Gastrocnemius medialis (tissue), 4 donors: Measurements from ENCODE around the gene KRTAP6-3. TPM values are rescaled to one million over a fixed set of nuclear protein-coding genes. Genes with fewer than 3 reads are reported as not detected.

Source experiments
- ATAC-seq, 2 donors: fragments of 150-250 bp; one replicate each; pipeline ENCODE4 v1.9.1; 2016
- DNase-seq, 2 donors: peaks; one replicate each; pipeline ENCODE4 v3.0.0-alpha.2; 2019
- H3K27ac ChIP-seq, 4 donors: fragments of 200-600 bp; sonication (generic); 1 replicate in 1 of 4; 2 replicates in 3 of 4; pipeline ENCODE4 v1.5.1; 2016 to 2018; ENCODE audit warnings: mild to moderate bottlenecking in 2 of 4, moderate library complexity in 1 of 4
- H3K27me3 ChIP-seq, 3 donors: fragments of 200-600 bp; sonication (generic) in 2 of 3; 1 replicate in 1 of 3; 2 replicates in 2 of 3; pipeline versions ENCODE4 v1.5.1 to v1.6.0; 2016 to 2019; ENCODE audit warnings: mild to moderate bottlenecking in 1 of 3, moderate library complexity in 1 of 3
- H3K36me3 ChIP-seq, 2 donors: fragments of 200-600 bp; sonication (generic) in 1 of 2; one replicate each; pipeline ENCODE4 v1.5.1; 2017 to 2018
- H3K4me1 ChIP-seq, 2 donors: fragments of 200-600 bp; sonication (generic) in 1 of 2; one replicate each; pipeline ENCODE4 v1.5.1; 2016 to 2017; ENCODE audit warnings: mild to moderate bottlenecking in 2 of 2
- H3K4me3 ChIP-seq, 4 donors: fragments of 200-600 bp; sonication (generic) in 3 of 4; 1 replicate in 1 of 4; 2 replicates in 3 of 4; pipeline ENCODE4 v1.5.1; 2016 to 2019; ENCODE audit warnings: mild to moderate bottlenecking in 2 of 4
- H3K9me3 ChIP-seq, 3 donors: fragments of 200-600 bp; sonication (generic) in 2 of 3; 1 replicate in 1 of 3; 2 replicates in 2 of 3; pipeline ENCODE4 v1.5.1; 2016 to 2019
- CTCF ChIP-seq, 5 experiments: fragments of 450-650 bp in 3 of 5; fragments of 200-600 bp in 2 of 5; sonication (generic) in 2 of 5; IDR thresholded peaks in 4 of 5; conservative IDR thresholded peaks in 1 of 5; 1 replicate in 4 of 5; 2 replicates in 1 of 5; pipeline ENCODE4 v1.5.1; 2016 to 2019; ENCODE audit warnings: antibody characterized with exemption in 5 of 5, mild to moderate bottlenecking in 3 of 5, moderate library complexity in 3 of 5
- POLR2A ChIP-seq, 2 donors: fragments of 450-650 bp; IDR thresholded peaks; one replicate each; pipeline ENCODE4 v1.6.1; 2017; ENCODE audit warnings: antibody characterized with exemption in 2 of 2, mild to moderate bottlenecking in 2 of 2, moderate library complexity in 2 of 2
- in situ Hi-C, 4 donors: fragments of 200-750 bp; cut with MboI; loops; one replicate each; pipeline versions ENCODE4 v1.15.0 to v1.8.0; 2017; ENCODE audit warnings: low sequenced_read_pairs in 4 of 4
- intact Hi-C: fragments of 100-400 bp; cut with DNase I; formaldehyde crosslinking; loops from one replicate; pipeline ENCODE4 v1.15.1; 2023; ENCODE audit warnings: low total_unique reads
- total RNA-seq, 4 donors: library from RNA; depleted of rRNA; stranded (reverse); fragments of >200 nt; gene quantifications; one replicate each; pipeline versions ENCODE4 v1.1.0 to v1.2.3, GENCODE V29; 2016

KRTAP6-3 gene
- total RNA-seq, 4 donors from 2014 or later, result not detected

GRCh38 chr21:30600787-30601186, 8.5 kb downstream of the KRTAP6-3 start, which contains the start of gene KRTAP22-1:
TSS of gene KRTAP22-1 (plus strand) at chr21:30601087.
- ATAC-seq, result no peak
- no peak within 1 kb of the TSS for H3K27ac ChIP-seq
- H3K36me3 ChIP-seq, result no peaks in the 10 kb centered on the region
- no peak within 1 kb of the TSS for H3K4me3 ChIP-seq
- H3K9me3 ChIP-seq, result no peaks in the 10 kb centered on the region
- no peak for TF ChIP-seq POLR2A (IDR thresholded peaks at IDR 0.05)
- no peak for TF ChIP-seq CTCF (IDR thresholded peaks at IDR 0.05 in 4 of 5, conservative IDR thresholded peaks at IDR 0.05 in 1 of 5)
- no peaks in the 10 kb centered on the region for H3K27me3 ChIP-seq
- in situ Hi-C loops, result no loop called here
- intact Hi-C loops, result no loop called here
- no peaks in the 10 kb centered on the region for H3K4me1 ChIP-seq
- no peak for DNase-seq

DNA sequence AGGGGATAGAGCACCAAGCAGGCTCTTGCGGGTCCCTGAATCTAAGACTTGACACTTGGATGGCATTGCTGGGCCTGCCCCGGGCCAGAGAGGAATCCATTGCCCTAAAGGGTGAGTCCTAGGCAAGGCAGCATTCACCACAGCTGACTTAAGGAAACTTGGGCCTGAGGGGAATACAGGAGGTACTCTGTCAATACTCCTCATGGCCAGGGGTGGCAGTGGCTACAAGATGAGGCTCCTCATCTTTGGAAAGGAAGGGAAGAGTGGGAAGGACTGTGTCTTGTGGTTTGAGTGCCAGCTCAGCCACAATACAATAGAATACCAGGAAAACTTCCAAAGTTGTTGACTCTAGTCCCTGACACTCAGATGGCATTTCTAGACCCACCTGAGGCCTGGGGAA, 13.7 kb downstream of the KRTAP6-3 start:
- no peak overlapping the region for H3K4me3 ChIP-seq
- no peak for TF ChIP-seq CTCF (IDR thresholded peaks at IDR 0.05 in 4 of 5, conservative IDR thresholded peaks at IDR 0.05 in 1 of 5)
- TF ChIP-seq POLR2A (IDR thresholded peaks at IDR 0.05), result no peak
- H3K9me3 ChIP-seq, result no peaks in the 10 kb centered on the region
- in situ Hi-C loops, result no loop called here
- no peaks in the 10 kb centered on the region for H3K27me3 ChIP-seq
- H3K27ac ChIP-seq, result no peak overlapping the region
- no peak for DNase-seq
- H3K36me3 ChIP-seq, result no peaks in the 10 kb centered on the region
- H3K4me1 ChIP-seq, result no peaks in the 10 kb centered on the region
- ATAC-seq, result no peak
- intact Hi-C loops, result no loop called here

DNA sequence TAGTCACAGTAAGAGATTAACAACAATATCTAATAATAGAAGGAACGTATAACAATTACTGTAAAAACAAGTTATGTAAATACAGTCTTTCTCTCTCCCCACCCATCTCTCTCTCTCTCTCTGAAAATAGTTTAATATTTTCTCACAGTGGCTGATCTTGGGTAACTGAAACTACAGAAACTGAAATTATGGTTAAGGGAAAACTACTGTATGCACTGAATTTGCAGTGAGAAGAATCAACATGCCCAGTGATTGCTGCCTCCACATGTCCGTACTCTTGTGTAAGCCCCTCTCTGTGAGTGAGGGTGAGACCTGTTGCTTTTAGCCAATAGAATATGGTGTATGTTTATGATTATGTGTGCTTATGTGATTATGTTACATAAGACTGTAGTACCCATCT, 19.9 kb downstream of the KRTAP6-3 start:
- in situ Hi-C loops (no loop called here), intact Hi-C loops (no loop called here)
- ATAC-seq (no peak), DNase-seq (no peak)
- H3K4me1 ChIP-seq, result no peaks in the 10 kb centered on the region
- H3K36me3 ChIP-seq, result no peaks in the 10 kb centered on the region
- H3K4me3 ChIP-seq, result no peak overlapping the region
- H3K27ac ChIP-seq, result no peak overlapping the region
- TF ChIP-seq CTCF (IDR thresholded peaks at IDR 0.05 in 4 of 5, conservative IDR thresholded peaks at IDR 0.05 in 1 of 5) (no peak), POLR2A (IDR thresholded peaks at IDR 0.05) (no peak)
- no peaks in the 10 kb centered on the region for H3K9me3 ChIP-seq
- no peaks in the 10 kb centered on the region for H3K27me3 ChIP-seq

GRCh38 chr21:30613836-30614235, 21.6 kb downstream of the KRTAP6-3 start, which contains the start of gene KRTAP6-1:
TSS of gene KRTAP6-1 (minus strand) at chr21:30613930. CDS start at chr21:30613904, 26 bp downstream.
- DNase-seq, result no peak
- in situ Hi-C loops, result no loop called here

More at GRCh38 chr21:30613836-30614235, 21.6 kb downstream of the KRTAP6-3 start, which contains the start of gene KRTAP6-1:
- TF ChIP-seq CTCF (IDR thresholded peaks at IDR 0.05 in 4 of 5, conservative IDR thresholded peaks at IDR 0.05 in 1 of 5) (no peak), POLR2A (IDR thresholded peaks at IDR 0.05) (no peak)
- Histone ChIP-seq H3K4me3 (no peak within 1 kb of the TSS), H3K9me3 (no peaks in the 10 kb centered on the region), H3K27me3 (no peaks in the 10 kb centered on the region), H3K36me3 (no peaks in the 10 kb centered on the region), H3K27ac (no peak within 1 kb of the TSS), H3K4me1 (no peaks in the 10 kb centered on the region)
- ATAC-seq, result no peak
- intact Hi-C loops, result no loop called here
